GM12891 (cell line): ENCODE results near the gene ZNF154.

ENCODE experiments used
- DNase-seq: peaks from one replicate; pipeline ENCODE4 v3.0.0; 2011; ENCODE audit warnings: low spot score; ENCODE audit not compliant: insufficient read length
- FAIRE-seq: peaks from 2 replicates; lab custom pipeline; 2011; peaks lifted over from hg19 to GRCh38; lab: Jason Lieb, UNC
- PAX5 ChIP-seq: IDR thresholded peaks from 2 replicates; pipeline ENCODE4 v1.6.1; 2011; ENCODE audit warnings: low read length, moderate library complexity, mild to moderate bottlenecking; ENCODE audit not compliant: insufficient read depth, severe bottlenecking
- POLR2A ChIP-seq: IDR thresholded peaks from 2 replicates; pipeline ENCODE4 v1.6.1; 2011; ENCODE audit warnings: low read depth, low read length, control low read depth
- POLR2AphosphoS5 ChIP-seq: IDR thresholded peaks from 2 replicates; pipeline ENCODE4 v1.6.1; 2011; ENCODE audit warnings: low read depth, low read length, control low read depth
- POU2F2 ChIP-seq: IDR thresholded peaks from 2 replicates; pipeline ENCODE4 v1.6.1; 2011; ENCODE audit warnings: low read depth, mild to moderate bottlenecking, control low read depth, low read length, moderate library complexity
- SPI1 ChIP-seq: IDR thresholded peaks from 2 replicates; pipeline ENCODE4 v1.6.1; 2011; ENCODE audit warnings: low read depth, low read length, control low read depth
- TAF1 ChIP-seq: IDR thresholded peaks from 2 replicates; pipeline ENCODE4 v1.6.1; 2011; ENCODE audit warnings: low read depth, low read length, control low read depth

ZNF154 gene

DNA sequence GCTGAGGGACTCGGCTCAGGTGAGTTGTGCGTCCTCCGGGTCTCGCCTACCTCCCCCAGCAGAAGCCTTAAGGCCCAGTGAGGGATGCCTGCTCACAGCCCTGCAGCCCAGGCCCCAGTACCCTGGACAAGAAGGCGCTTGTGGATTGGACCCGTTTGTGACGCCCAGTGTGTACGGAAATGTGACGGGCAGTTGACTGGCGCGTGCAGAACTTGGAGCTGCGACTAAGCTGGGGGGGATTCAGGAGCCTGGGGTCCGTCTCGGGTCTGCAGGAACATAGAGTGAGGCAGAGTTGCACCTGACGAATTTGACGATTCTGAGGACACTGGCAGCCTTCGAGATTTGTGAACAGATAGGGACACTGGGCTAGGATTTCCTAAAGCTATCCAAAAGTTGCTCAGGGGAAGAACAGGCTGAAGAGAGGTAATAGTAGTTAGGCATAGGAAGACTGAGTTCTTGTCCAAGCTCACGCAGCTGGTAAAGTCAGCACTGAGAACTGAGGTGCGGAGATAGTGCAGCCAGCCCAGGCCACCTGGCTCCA, 26.7 kb downstream of the ZNF154 start:
- FAIRE-seq: no peak
- TF ChIP-seq SPI1 (no peak), PAX5 (no peak), POLR2A (no peak), POU2F2 (no peak), TAF1 (no peak), POLR2AphosphoS5 (no peak)

DNA sequence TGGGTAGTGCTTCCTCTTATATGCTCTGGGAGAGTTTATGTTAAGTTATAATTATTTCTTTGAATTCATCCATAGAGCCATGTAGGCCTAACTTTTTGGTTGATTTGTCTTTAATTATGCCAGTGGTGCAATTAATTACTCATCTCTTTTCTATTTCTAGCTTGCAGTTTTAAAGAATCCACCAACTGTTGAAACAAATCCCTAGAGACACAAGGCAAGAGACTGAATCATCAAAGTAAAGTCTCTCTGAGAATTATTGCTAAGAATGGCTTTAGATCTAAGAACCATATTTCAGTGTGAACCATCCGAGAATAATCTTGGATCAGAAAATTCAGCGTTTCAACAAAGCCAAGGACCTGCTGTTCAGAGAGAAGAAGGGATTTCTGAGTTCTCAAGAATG, 33.1 kb downstream of the ZNF154 start:
- DNase-seq (no peak), FAIRE-seq (no peak)
- TF ChIP-seq POLR2A (no peak), POLR2AphosphoS5 (no peak), TAF1 (no peak), SPI1 (no peak), POU2F2 (no peak), PAX5 (no peak)

More for the DNA sequence above, 26.7 kb downstream of the ZNF154 start:
- DNase-seq: no peak

DNA sequence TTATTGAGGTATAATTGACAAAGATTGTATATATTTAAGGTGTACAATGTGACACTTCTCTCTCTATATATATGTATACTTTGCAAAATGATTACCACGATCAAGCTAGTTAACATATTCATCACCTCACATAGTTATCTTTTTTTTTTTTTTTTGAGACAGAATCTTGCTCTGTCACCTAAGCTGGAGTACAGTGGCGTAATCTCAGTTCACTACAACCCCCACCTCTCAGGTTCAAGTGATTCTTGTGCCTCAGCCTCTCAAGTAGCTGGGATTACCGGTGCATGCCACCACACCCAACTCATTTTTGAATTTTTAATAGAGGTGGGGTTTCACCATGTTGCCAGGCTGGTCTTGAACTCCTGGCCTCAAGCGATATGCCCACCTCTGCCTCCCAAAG, 36.5 kb downstream of the ZNF154 start:
- no peak for FAIRE-seq
- no peak for TF ChIP-seq POLR2AphosphoS5
- TF ChIP-seq SPI1: no peak
- no peak for TF ChIP-seq POLR2A
- TF ChIP-seq POU2F2: no peak
- no peak for TF ChIP-seq TAF1
- no peak for TF ChIP-seq PAX5
- no peak for DNase-seq

DNA sequence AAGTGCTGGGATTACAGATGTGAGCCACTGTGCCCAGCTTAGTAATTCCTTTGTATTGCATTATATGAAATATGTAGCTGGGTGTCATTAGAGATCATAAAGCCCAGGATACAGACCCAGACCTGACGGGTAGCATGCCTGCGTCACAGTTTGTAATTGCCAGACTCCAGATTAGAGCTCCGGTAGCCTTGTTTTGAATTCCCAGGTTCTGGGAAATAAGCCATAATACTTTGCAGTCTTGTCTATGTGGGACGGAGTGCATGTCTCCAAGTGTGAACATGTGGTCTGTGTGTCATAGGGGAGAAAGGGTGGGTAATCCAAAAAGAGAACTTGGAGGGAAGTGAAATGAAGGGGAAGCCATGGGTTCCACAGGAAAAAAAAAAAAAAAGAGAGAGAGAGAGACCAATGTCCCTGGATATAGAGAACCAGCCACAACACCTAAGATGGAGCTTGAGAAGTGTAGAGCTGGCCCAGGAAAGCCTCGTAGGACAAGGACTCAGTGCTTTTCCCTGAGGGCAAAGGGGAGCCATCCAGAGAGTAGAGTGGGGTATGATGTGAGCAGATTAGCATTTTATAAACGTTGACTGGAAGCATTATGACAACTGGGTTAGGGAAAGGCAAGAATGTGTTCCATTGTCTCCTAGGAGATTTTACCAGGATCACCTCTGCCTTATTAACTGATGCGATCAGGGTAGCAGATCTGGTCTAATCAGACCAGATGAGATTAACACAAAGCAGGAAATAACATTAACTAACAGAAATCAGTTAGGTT, 37.7 kb downstream of the ZNF154 start:
- TF ChIP-seq TAF1: no peak
- TF ChIP-seq PAX5: no peak
- TF ChIP-seq POLR2AphosphoS5: no peak
- TF ChIP-seq SPI1: no peak
- TF ChIP-seq POU2F2: no peak
- TF ChIP-seq POLR2A: no peak
- FAIRE-seq (no peak), DNase-seq (no peak)

DNA sequence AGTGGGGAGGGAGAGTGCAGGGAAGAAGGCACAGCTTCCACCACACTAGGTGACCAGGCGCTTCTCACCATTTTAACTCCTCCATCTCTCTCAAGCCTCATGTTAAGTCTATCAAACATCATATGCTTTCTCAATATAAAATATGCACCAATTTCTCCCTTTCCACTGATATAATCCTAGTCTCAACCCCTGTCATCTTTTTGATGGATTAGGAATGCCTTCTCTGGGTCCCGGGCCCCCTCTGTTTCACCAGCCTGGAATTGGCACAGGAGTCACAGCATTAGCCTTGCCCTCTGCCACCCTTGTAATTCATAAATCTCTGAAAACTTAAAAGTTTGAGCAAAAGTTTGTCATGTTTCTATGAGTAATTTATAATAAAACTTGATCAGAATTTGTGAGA, 40.4 kb downstream of the ZNF154 start, which contains the start of gene ZSCAN4:
TSS of gene ZSCAN4 (plus strand) at position 301 of the 400 bp plus-strand sequence. CDS start 7,211 bp downstream, outside the sequence.
- TF ChIP-seq PAX5 (no peak), POLR2A (no peak), TAF1 (no peak), POLR2AphosphoS5 (no peak)
- FAIRE-seq: no peak
- no peak for DNase-seq

DNA sequence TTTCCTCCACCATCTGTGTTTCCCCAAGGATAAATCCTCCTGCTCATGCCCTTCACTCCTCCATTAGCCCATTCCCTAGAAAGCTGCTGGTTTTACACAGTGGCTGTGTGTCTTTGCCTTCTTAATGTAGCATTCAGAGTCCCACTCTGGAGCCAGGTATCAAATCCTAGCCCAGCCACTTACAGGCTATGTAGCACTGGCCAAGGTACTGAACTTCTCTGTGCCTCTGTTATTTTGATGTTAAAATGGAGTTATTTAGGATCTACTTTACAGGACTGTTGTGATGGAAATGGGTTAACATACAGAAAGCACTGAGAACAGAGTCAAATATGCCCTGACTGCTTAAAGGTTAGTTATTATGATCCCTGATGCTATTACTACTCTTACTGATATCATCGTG, 41.8 kb downstream of the ZNF154 start:
- no peak for DNase-seq
- FAIRE-seq: no peak
- no peak for TF ChIP-seq POLR2AphosphoS5
- TF ChIP-seq TAF1: no peak
- no peak for TF ChIP-seq PAX5
- TF ChIP-seq POU2F2: no peak
- no peak for TF ChIP-seq SPI1
- no peak for TF ChIP-seq POLR2A

DNA sequence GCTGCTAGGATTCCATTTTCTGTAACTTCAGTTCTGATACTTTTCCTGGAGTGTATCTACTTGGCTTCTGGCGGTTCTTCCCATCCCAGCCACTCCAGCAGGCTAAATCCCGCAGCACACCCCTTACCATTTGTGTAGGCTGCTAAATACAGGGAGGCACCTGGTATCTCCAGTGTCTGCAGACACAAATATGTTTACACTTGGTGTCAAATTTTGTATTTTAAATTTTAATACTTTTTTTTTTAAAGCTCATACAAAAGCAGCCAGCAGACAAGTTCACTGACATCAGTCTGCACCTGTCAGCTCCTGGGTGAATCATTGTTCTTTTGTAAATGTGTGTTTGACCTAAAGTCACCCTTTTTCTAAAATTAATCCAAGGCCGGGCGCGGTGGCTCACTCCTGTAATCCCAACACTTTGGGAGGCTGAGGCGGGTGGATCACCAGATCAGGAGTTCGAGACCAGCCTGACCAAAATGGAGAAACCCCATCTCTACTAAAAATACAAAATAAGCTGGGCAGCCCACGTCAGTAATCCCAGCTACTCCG, 43.7 kb downstream of the ZNF154 start:
- no peak for TF ChIP-seq PAX5
- DNase-seq: no peak
- no peak for FAIRE-seq

DNA sequence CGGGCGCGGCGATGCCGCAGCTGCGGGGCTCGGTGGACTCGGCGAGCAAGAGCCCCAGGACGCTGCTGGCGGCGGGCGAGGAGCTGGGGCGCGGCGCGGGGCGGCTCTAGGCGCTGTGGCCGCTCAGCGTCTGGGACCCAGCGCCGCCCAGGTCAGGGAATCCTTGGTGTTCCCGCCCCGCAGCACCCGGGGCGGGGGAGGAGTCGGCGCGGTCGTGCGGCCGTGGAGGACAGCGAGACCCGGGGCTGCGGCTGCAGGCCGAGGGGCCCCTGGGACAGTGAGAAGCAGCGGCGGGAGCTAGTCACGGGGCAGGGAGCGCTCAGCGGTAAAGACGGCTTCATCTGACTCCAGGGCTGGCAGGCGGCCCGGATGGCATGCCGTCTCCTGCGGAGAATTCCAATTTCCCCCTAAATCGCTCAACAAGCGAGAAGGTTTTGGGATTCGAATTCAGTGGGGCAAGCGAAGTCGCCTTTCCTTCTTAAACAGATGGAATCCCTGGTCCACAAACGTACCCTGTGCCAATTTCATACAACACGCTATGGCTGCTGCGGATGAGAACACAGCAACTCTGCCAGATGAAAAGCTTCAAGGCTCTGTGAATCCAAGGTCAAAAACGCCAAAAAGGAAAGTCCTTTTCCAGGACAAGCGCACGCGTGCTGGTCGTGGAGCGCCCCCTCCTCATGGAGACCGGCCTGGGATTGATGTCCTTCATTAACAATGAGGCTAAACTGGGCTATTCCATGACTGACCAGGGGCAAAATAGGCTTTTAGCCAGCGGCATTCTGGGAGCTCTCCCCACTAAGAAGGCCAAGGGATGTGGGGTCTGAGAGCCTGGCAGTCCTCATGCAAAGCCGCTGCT, 44.5 kb downstream of the ZNF154 start:
- DNase-seq: peak; percentile 15
- no peak for FAIRE-seq
- TF ChIP-seq POU2F2 (no peak), SPI1 (no peak), PAX5 (no peak), POLR2AphosphoS5 (no peak), TAF1 (no peak), POLR2A (no peak)

DNA sequence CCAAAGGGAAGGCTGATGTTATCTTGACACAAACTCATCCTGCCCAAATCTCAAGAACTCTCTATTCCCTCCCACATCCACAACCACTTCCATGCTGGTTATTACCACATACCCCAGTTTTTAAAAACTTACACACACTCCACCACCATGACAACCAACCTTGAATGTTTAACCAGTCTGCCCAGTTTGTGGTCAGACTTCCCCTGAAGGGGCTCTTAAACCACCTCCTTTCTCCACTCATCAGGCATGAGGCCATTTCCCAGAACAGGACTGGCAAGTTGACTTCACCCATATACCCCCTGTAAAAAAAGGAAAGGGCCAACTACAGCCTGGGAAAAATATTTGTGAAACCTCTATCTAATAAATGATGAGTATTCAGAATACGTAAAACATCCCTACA, 52.7 kb downstream of the ZNF154 start:
- DNase-seq: no peak
- no peak for FAIRE-seq
- TF ChIP-seq POLR2AphosphoS5 (no peak), SPI1 (no peak), POLR2A (no peak), PAX5 (no peak), TAF1 (no peak), POU2F2 (no peak)
